ENCODE results near the gene TMBIM6.
"Not testable (repeated sequence)": the region's sequence is repeated elsewhere in the genome, so short reads cannot be mapped to it uniquely, and the experiment has no call there.

Gene TMBIM6

GRCh38 chr12:49720214-49720613 lies 21.1 kb upstream of the TMBIM6 start:
- Histone ChIP-seq H3K27me3 (replicated peaks; ENCODE audit: insufficient read depth, low read length) (no peaks in the 10 kb centered on the region), H4K20me1 (ENCODE audit: insufficient read depth, low read length) (no peaks in the 10 kb centered on the region), H3K4me3 (ENCODE audit: low read length) (no peak overlapping the region), H3K79me2 (ENCODE audit: low read length) (no peaks in the 10 kb centered on the region), H3K9me2 (replicated peaks; ENCODE audit: insufficient read depth, low read length) (no peaks in the 10 kb centered on the region), H3K4me2 (ENCODE audit: low read depth, low read length) (no peak overlapping the region), H2AFZ (ENCODE audit: low read length) (no peak overlapping the region), H3K36me3 (replicated peaks; ENCODE audit: insufficient read depth, low read length) (no peaks in the 10 kb centered on the region), H3K4me1 (ENCODE audit: low read length) (no peaks in the 10 kb centered on the region), H3K9ac (ENCODE audit: low read length) (no peak overlapping the region), H3F3A (ENCODE audit: insufficient read depth, low read length) (no peaks in the 10 kb centered on the region), H3K9me3 (replicated peaks; ENCODE audit: insufficient read depth, low read length) (no peaks in the 10 kb centered on the region), H3K27ac (ENCODE audit: low read length) (no peak overlapping the region)
- DNase-seq: no peak
- TF ChIP-seq EZH2phosphoT487 (IDR thresholded peaks at IDR 0.05; ENCODE audit: low read length) (no peak), EZH2 (optimal IDR thresholded peaks at IDR 0.05; ENCODE audit: low read depth, low read length) (no peak), CTCF (IDR thresholded peaks at IDR 0.05; ENCODE audit: low read length) (no peak)

GRCh38 chr12:49721355-49721754 lies 20.0 kb upstream of the TMBIM6 start:
- not testable (repeated sequence) for H3K4me3 ChIP-seq (ENCODE audit: low read length)

GRCh38 chr12:49728446-49728845 lies 12.9 kb upstream of the TMBIM6 start:
- no peaks in the 10 kb centered on the region for H3K4me1 ChIP-seq (ENCODE audit: low read length)
- no peaks in the 10 kb centered on the region for H3K79me2 ChIP-seq (ENCODE audit: low read length)
- H3K4me2 ChIP-seq (ENCODE audit: low read depth, low read length): no peak overlapping the region
- no peaks in the 10 kb centered on the region for H3F3A ChIP-seq (ENCODE audit: insufficient read depth, low read length)
- no peaks in the 10 kb centered on the region for H3K36me3 ChIP-seq (replicated peaks; ENCODE audit: insufficient read depth, low read length)
- no peaks in the 10 kb centered on the region for H3K9me3 ChIP-seq (replicated peaks; ENCODE audit: insufficient read depth, low read length)
- no peak overlapping the region for H3K27ac ChIP-seq (ENCODE audit: low read length)
- H4K20me1 ChIP-seq (ENCODE audit: insufficient read depth, low read length): no peaks in the 10 kb centered on the region
- no peak overlapping the region for H2AFZ ChIP-seq (ENCODE audit: low read length)
- H3K9me2 ChIP-seq (replicated peaks; ENCODE audit: insufficient read depth, low read length): no peaks in the 10 kb centered on the region
- no peak for DNase-seq
- TF ChIP-seq EZH2phosphoT487 (IDR thresholded peaks at IDR 0.05; ENCODE audit: low read length): no peak
- no peak for TF ChIP-seq EZH2 (optimal IDR thresholded peaks at IDR 0.05; ENCODE audit: low read depth, low read length)
- no peak for TF ChIP-seq CTCF (IDR thresholded peaks at IDR 0.05; ENCODE audit: low read length)
- no peak overlapping the region for H3K9ac ChIP-seq (ENCODE audit: low read length)
- H3K27me3 ChIP-seq (replicated peaks; ENCODE audit: insufficient read depth, low read length): no peaks in the 10 kb centered on the region
- no peak overlapping the region for H3K4me3 ChIP-seq (ENCODE audit: low read length)

More at GRCh38 chr12:49721355-49721754, 20.0 kb upstream of the TMBIM6 start:
- H3K4me2 ChIP-seq (ENCODE audit: low read depth, low read length); H3K36me3 ChIP-seq (replicated peaks; ENCODE audit: insufficient read depth, low read length); H3K9me3 ChIP-seq (replicated peaks; ENCODE audit: insufficient read depth, low read length); H3K9ac ChIP-seq (ENCODE audit: low read length); H3K27ac ChIP-seq (ENCODE audit: low read length); H4K20me1 ChIP-seq (ENCODE audit: insufficient read depth, low read length); DNase-seq; H3F3A ChIP-seq (ENCODE audit: insufficient read depth, low read length); H3K79me2 ChIP-seq (ENCODE audit: low read length); H3K4me1 ChIP-seq (ENCODE audit: low read length); H3K27me3 ChIP-seq (replicated peaks; ENCODE audit: insufficient read depth, low read length); H3K9me2 ChIP-seq (replicated peaks; ENCODE audit: insufficient read depth, low read length); H2AFZ ChIP-seq (ENCODE audit: low read length): not testable (repeated sequence)

- no peak for DNase-seq
- no peak overlapping the region for H3K27ac ChIP-seq (ENCODE audit: low read length)
- no peak overlapping the region for H3K4me2 ChIP-seq (ENCODE audit: low read depth, low read length)
- H3K9me2 ChIP-seq (replicated peaks; ENCODE audit: insufficient read depth, low read length): no peaks in the 10 kb centered on the region
- H3K36me3 ChIP-seq (replicated peaks; ENCODE audit: insufficient read depth, low read length): no peaks in the 10 kb centered on the region
- H3K4me1 ChIP-seq (ENCODE audit: low read length): no peaks in the 10 kb centered on the region
- no peak overlapping the region for H3K9ac ChIP-seq (ENCODE audit: low read length)
- H3K27me3 ChIP-seq (replicated peaks; ENCODE audit: insufficient read depth, low read length): no peaks in the 10 kb centered on the region
- H2AFZ ChIP-seq (ENCODE audit: low read length): no peak overlapping the region
- no peaks in the 10 kb centered on the region for H3K79me2 ChIP-seq (ENCODE audit: low read length)
- TF ChIP-seq CTCF (IDR thresholded peaks at IDR 0.05; ENCODE audit: low read length) (no peak), EZH2phosphoT487 (IDR thresholded peaks at IDR 0.05; ENCODE audit: low read length) (no peak), EZH2 (optimal IDR thresholded peaks at IDR 0.05; ENCODE audit: low read depth, low read length) (no peak)
- H4K20me1 ChIP-seq (ENCODE audit: insufficient read depth, low read length): no peaks in the 10 kb centered on the region
- no peaks in the 10 kb centered on the region for H3K9me3 ChIP-seq (replicated peaks; ENCODE audit: insufficient read depth, low read length)
- H3K4me3 ChIP-seq (ENCODE audit: low read length): no peak overlapping the region
- H3F3A ChIP-seq (ENCODE audit: insufficient read depth, low read length): no peaks in the 10 kb centered on the region
Observed at GRCh38 chr12:49730050-49730449, 11.3 kb upstream of the TMBIM6 start.
